CD4-positive, alpha-beta T cell (primary cell): ENCODE data around the gene F10. TPM values are rescaled to one million over a fixed set of nuclear protein-coding genes. Genes with fewer than 3 reads are reported as not detected.
"Not testable (repeated sequence)": the region's sequence is repeated elsewhere in the genome, so short reads cannot be mapped to it uniquely, and the experiment has no call there.

Experiments used
- ATAC-seq: fragments of 200-7000 bp; cut with Tn5 transposase; one replicate; pipeline ENCODE4 v1.10.0; 2022; ENCODE audit warnings: mild to moderate bottlenecking; ENCODE audit not compliant: poor library complexity
- CTCF ChIA-PET: fragments of 350-600 bp; sonication (Branson Sonifier 250); formaldehyde crosslinking; loops from one replicate; lab custom pipeline; 2021; ENCODE audit warnings: antibody characterized with exemption, inconsistent platforms; lab: Charles Lee
- POLR2A ChIA-PET: fragments of 350-600 bp; sonication (Branson Sonifier 250); formaldehyde crosslinking; loops from one replicate; lab custom pipeline; 2021; ENCODE audit warnings: antibody characterized with exemption, inconsistent platforms; lab: Charles Lee
- DNase-seq, 14 experiments: peaks; one replicate each; pipeline ENCODE4 v3.0.0-alpha.2; 2013 to 2020; ENCODE audit warnings: mixed read lengths in 2 of 14
- H3K27ac ChIP-seq, 2 donors: one replicate each; pipeline versions ENCODE4 v1.5.1 to v1.7.0; 2013; ENCODE audit warnings: low read length in 2 of 2, low read depth in 1 of 2, mild to moderate bottlenecking in 1 of 2
- H3K27me3 ChIP-seq, 2 experiments: 1 replicate in 1 of 2; 2 replicates in 1 of 2; pipeline versions ENCODE4 v1.6.1 to v1.7.0; 2013; ENCODE audit warnings: low read length in 2 of 2, control low read depth in 1 of 2, mild to moderate bottlenecking in 1 of 2, moderate library complexity in 1 of 2; ENCODE audit not compliant: insufficient read depth in 2 of 2, control insufficient read depth in 1 of 2
- H3K36me3 ChIP-seq: one replicate; pipeline ENCODE4 v1.6.1; 2013; ENCODE audit warnings: low read length, control low read depth; ENCODE audit not compliant: insufficient read depth
- H3K4me1 ChIP-seq: one replicate; pipeline ENCODE4 v1.6.1; 2013; ENCODE audit warnings: low read length, control low read depth; ENCODE audit not compliant: insufficient read depth
- H3K4me3 ChIP-seq: one replicate; pipeline ENCODE4 v1.5.1; 2013; ENCODE audit warnings: mild to moderate bottlenecking, low read length, moderate library complexity
- H3K9me3 ChIP-seq, 2 experiments: 1 replicate in 1 of 2; 2 replicates in 1 of 2; pipeline versions ENCODE4 v1.6.1 to v1.7.0; 2013; ENCODE audit warnings: low read length in 2 of 2, mild to moderate bottlenecking in 2 of 2, control low read depth in 1 of 2, moderate library complexity in 1 of 2; ENCODE audit not compliant: control insufficient read depth in 1 of 2, insufficient read depth in 1 of 2
- H3K27ac Mint-ChIP-seq: one replicate; pipeline ENCODE4 v1.8.0; 2020; ENCODE audit warnings: mixed read lengths
- H3K27me3 Mint-ChIP-seq: one replicate; pipeline ENCODE4 v1.8.0; 2021; ENCODE audit warnings: mixed read lengths
- H3K36me3 Mint-ChIP-seq: one replicate; pipeline ENCODE4 v1.8.0; 2021; ENCODE audit warnings: low read depth, mixed read lengths
- H3K4me1 Mint-ChIP-seq: one replicate; pipeline ENCODE4 v1.8.0; 2021; ENCODE audit warnings: low read depth, mixed read lengths
- H3K4me3 Mint-ChIP-seq: one replicate; pipeline ENCODE4 v1.8.0; 2020; ENCODE audit warnings: mild to moderate bottlenecking, mixed read lengths
- H3K9me3 Mint-ChIP-seq: one replicate; pipeline ENCODE4 v1.8.0; 2020; ENCODE audit warnings: mixed read lengths
- CTCF ChIP-seq: fragments of 200-600 bp; IDR thresholded peaks from one replicate; pipeline ENCODE4 v1.8.0; 2022; ENCODE audit warnings: antibody characterized with exemption, mild to moderate bottlenecking
- intact Hi-C, 2 experiments: fragments of 100-400 bp; cut with DNase I in 1 of 2; cut with micrococcal nuclease in 1 of 2; formaldehyde crosslinking; loops; one replicate each; pipeline versions ENCODE4 v1.15.1 to v1.9.0; 2023 to 2025; cut with DNase I, micrococcal nuclease
- total RNA-seq, 174 experiments: library from RNA in 2 of 174; stranded (reverse) in 2 of 174; gene quantifications; one replicate each; pipeline ENCODE4 v1.2.3 and lab custom pipeline; 2021 to 2026

The F10 gene
- total RNA-seq, 2 experiments from 2014 or later: not detected

- Mint-ChIP-seq H3K4me1 (no peaks in the 10 kb centered on the region), H3K27me3 (peaks cover 8% of the 10 kb centered on the region), H3K36me3 (no peaks in the 10 kb centered on the region), H3K27ac (no peak overlapping the region), H3K4me3 (peak overlapping the region; percentile 51), H3K9me3 (no peaks in the 10 kb centered on the region)
- no peaks in the 10 kb centered on the region for H3K36me3 ChIP-seq
- DNase-seq (no peak), ATAC-seq (no peak)
- ChIA-PET CTCF (no interaction called here), POLR2A (interaction anchor here (1.2 kb wide), 1 partner anchor 100 kb away, joined by 5 read pairs; the partner anchor contains the start of gene CUL4A)
- H3K4me1 ChIP-seq: peaks cover 24% of the 10 kb centered on the region
- intact Hi-C loops: no loop called here
- H3K27ac ChIP-seq: no peak overlapping the region
- H3K4me3 ChIP-seq: no peak overlapping the region
- H3K9me3 ChIP-seq: no peaks in the 10 kb centered on the region
- H3K27me3 ChIP-seq: peaks cover 13 to 19% of the 10 kb centered on the region in 2 experiments
- TF ChIP-seq CTCF: no peak
These were observed 13.2 kb upstream of the F10 start for GRCh38 chr13:113109151-113110047.

DNA sequence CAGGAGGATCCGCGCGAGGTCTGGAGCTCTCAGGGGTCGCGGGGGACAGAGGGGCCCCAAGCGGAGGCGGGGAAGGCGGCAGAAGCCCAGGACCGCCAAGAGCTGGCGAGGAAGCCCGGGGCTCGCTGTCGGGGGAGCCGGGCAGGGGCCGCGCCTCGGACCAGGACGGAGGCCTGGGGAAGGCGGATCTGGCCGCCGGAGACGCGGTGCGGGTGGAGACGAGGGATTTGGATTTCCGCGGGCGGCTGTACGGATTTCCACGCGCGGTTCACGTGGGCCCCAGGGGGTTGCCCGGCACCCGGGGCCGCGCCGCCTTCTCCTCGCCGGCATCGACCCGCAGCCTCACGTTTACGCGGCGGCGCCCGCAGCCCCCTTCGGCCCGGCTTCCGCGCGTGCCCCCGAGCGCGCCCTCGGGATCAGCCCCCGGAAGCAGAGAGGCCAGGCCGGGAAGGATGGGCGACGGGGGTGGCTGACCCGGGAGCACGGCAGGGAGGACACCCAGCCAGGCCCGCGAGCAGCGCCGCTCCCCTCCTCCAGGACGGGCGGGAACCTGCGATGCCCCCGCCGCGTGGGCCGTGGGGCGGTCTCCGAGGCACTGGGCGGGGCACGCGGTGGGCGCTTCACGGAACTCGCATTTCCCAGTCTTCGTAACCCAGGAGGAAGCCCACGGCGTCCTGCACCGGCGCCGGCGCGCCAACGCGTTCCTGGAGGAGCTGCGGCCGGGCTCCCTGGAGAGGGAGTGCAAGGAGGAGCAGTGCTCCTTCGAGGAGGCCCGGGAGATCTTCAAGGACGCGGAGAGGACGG, 12.3 kb upstream of the F10 start:
- Histone ChIP-seq H3K27ac (no peak overlapping the region), H3K4me3 (peak overlapping the region; percentile 38), H3K9me3 (no peaks in the 10 kb centered on the region), H3K36me3 (no peaks in the 10 kb centered on the region), H3K4me1 (peaks cover 24% of the 10 kb centered on the region), H3K27me3 (peaks cover 13 to 19% of the 10 kb centered on the region in 2 experiments)
- H3K9me3 Mint-ChIP-seq: no peaks in the 10 kb centered on the region
- ChIA-PET CTCF (no interaction called here), POLR2A (interaction anchor here (0.6 to 1.2 kb wide), 2 partner anchors 65 to 99 kb away, joined by 3 to 5 read pairs; partner anchors contain the start of gene CUL4A)
- H3K27ac Mint-ChIP-seq: no peak overlapping the region
- no peaks in the 10 kb centered on the region for H3K36me3 Mint-ChIP-seq
- TF ChIP-seq CTCF: no peak
- H3K4me3 Mint-ChIP-seq: peak overlapping the region; percentile 25
- peaks cover 4% of the 10 kb centered on the region for H3K27me3 Mint-ChIP-seq
- ATAC-seq (peak; percentile 71), DNase-seq (peak in 7 of 14 experiments; percentile 7 to 47 (median 18))
- no peaks in the 10 kb centered on the region for H3K4me1 Mint-ChIP-seq
- intact Hi-C loops: no loop called here

DNA sequence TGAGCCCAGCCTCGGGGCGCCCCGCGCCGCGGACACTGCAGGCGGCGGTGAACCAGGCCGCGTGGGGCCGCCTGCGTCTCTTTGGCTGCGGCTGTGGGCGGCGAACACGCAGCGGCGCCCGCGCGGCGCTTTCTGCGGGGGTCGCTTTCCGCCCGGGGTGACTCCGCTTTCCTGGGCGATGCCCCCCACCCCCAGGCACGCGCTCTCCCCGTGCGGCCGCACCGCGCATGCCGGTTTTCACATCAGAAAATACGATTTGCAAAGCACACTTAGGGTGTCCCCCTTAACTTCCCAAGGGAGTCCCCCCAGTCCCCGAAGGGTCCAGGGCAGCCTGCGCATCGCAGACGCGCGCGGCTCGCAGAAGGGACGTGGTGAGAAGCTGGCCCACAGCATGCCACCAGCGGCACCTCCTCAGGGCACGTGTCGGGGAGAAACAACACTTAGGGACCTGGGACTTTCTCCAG, 11.7 kb upstream of the F10 start:
- no peaks in the 10 kb centered on the region for H3K9me3 ChIP-seq
- ATAC-seq (peak; percentile 24), DNase-seq (peak in 2 of 14 experiments; percentile 4 to 32)
- no peak overlapping the region for H3K27ac ChIP-seq
- no peaks in the 10 kb centered on the region for H3K4me1 Mint-ChIP-seq
- TF ChIP-seq CTCF: no peak
- peaks cover 24% of the 10 kb centered on the region for H3K4me1 ChIP-seq
- H3K27me3 ChIP-seq: peaks cover 13 to 19% of the 10 kb centered on the region in 2 experiments
- ChIA-PET POLR2A (interaction anchor here (0.6 kb wide), 1 partner anchor 65 kb away, joined by 3 read pairs; no protein-coding TSS in a partner anchor), CTCF (no interaction called here)
- H3K4me3 Mint-ChIP-seq: no peak overlapping the region
- H3K27me3 Mint-ChIP-seq: peaks cover 4% of the 10 kb centered on the region
- intact Hi-C loops: no loop called here
- H3K4me3 ChIP-seq: peak overlapping the region; percentile 38
- H3K36me3 ChIP-seq: no peaks in the 10 kb centered on the region
- H3K36me3 Mint-ChIP-seq: no peaks in the 10 kb centered on the region
- no peaks in the 10 kb centered on the region for H3K9me3 Mint-ChIP-seq
- no peak overlapping the region for H3K27ac Mint-ChIP-seq

- H3K9me3 Mint-ChIP-seq, POLR2A ChIA-PET, H3K4me1 Mint-ChIP-seq, H3K36me3 Mint-ChIP-seq, H3K27ac ChIP-seq, CTCF ChIA-PET, H3K9me3 ChIP-seq, H3K27ac Mint-ChIP-seq, H3K27me3 Mint-ChIP-seq, intact Hi-C loops, ATAC-seq, H3K36me3 ChIP-seq, H3K4me3 Mint-ChIP-seq, H3K4me3 ChIP-seq: not testable (repeated sequence)
- Histone ChIP-seq H3K4me1 (peaks cover 24% of the 10 kb centered on the region), H3K27me3 (peaks cover 13 to 19% of the 10 kb centered on the region in 2 experiments)
- peak in 1 of 14 experiments; percentile 25 for DNase-seq
These were observed 10.8 kb upstream of the F10 start for GRCh38 chr13:113111821-113112220.
